ENCODE data around the gene ITGAD. TPM values are rescaled to one million over a fixed set of nuclear protein-coding genes. Genes with fewer than 3 reads are reported as not detected.

The ITGAD gene
- polyA plus RNA-seq, 1 of the 3 experiments (the other 2 are of a cell fraction): not detected

GRCh38 chr16:31467858-31468257 is 74.7 kb downstream of the ITGAD start:
- 82% methylated on average over 5 of the region's 5 CpGs for WGBS (ENCODE audit: low lambda C conversion rate)
- DNase-seq: no peak
- Histone ChIP-seq H3K79me2 (ENCODE audit: insufficient read depth) (peaks cover 23% of the 10 kb centered on the region), H3K9me2 (no peaks in the 10 kb centered on the region), H3K27ac (ENCODE audit: low read depth in 2 of 2, low read length in 1 of 2) (no peak overlapping the region), H3K27me3 (ENCODE audit: insufficient read depth) (no peaks in the 10 kb centered on the region), H2AFZ (ENCODE audit: low read depth) (no peak overlapping the region), H3K4me2 (no peak overlapping the region), H3K9me3 (no peaks in the 10 kb centered on the region), H3K4me1 (ENCODE audit: control insufficient read depth in 1 of 2, insufficient read depth in 2 of 2, low read depth in 1 of 2, low read length in 1 of 2) (peaks cover 0 to 5% of the 10 kb centered on the region in 2 experiments; a peak in 1 of 4 replicates), H3K9ac (no peak overlapping the region), H3K36me3 (replicated peaks in 1 of 2; ENCODE audit: control insufficient read depth in 1 of 2, insufficient read depth in 2 of 2, low read length in 1 of 2) (peaks cover 0 to 13% of the 10 kb centered on the region in 2 experiments), H4K20me1 (ENCODE audit: insufficient read depth) (no peaks in the 10 kb centered on the region), H3F3A (replicated peaks; ENCODE audit: insufficient read depth) (peaks cover 18% of the 10 kb centered on the region), H3K4me3 (ENCODE audit: low read depth in 2 of 2, low read length in 1 of 2) (no peak overlapping the region)
- POLR2A ChIA-PET: interaction anchor here (0.9 kb wide), 1 partner anchor 9 kb away, joined by 3 read pairs; no protein-coding TSS in a partner anchor
- CTCF ChIA-PET: interaction anchor here (5.7 kb wide), 1 partner anchor 8 kb away, joined by 68 read pairs; the partner anchor contains the start of gene ARMC5
- no peak for TF ChIP-seq CHD2 (IDR thresholded peaks at IDR 0.05; ENCODE audit: low read length, partially characterized antibody)

- Histone ChIP-seq H3K27ac (ENCODE audit: low read depth in 2 of 2, low read length in 1 of 2) (peak overlapping the region in 1 of 2 experiments; percentile 94; a peak in 1 of 4 replicates), H3F3A (replicated peaks; ENCODE audit: insufficient read depth) (peaks cover 33% of the 10 kb centered on the region), H3K9ac (peak overlapping the region; percentile 97; the same call in 1 of the 2 replicates), H3K36me3 (replicated peaks in 1 of 2; ENCODE audit: control insufficient read depth in 1 of 2, insufficient read depth in 2 of 2, low read length in 1 of 2) (peaks cover 22% of the 10 kb centered on the region in 2 experiments), H2AFZ (ENCODE audit: low read depth) (no peak overlapping the region), H3K79me2 (ENCODE audit: insufficient read depth) (peaks cover 45% of the 10 kb centered on the region), H3K4me3 (ENCODE audit: low read depth in 2 of 2, low read length in 1 of 2) (peak overlapping the region in 1 of 2 experiments; percentile 81; a peak in 1 of 4 replicates), H3K9me3 (no peaks in the 10 kb centered on the region), H3K4me1 (ENCODE audit: control insufficient read depth in 1 of 2, insufficient read depth in 2 of 2, low read depth in 1 of 2, low read length in 1 of 2) (peaks cover 0 to 12% of the 10 kb centered on the region in 2 experiments; a peak in 1 of 4 replicates), H3K4me2 (peak overlapping the region; percentile 75), H3K27me3 (ENCODE audit: insufficient read depth) (no peaks in the 10 kb centered on the region), H3K9me2 (no peaks in the 10 kb centered on the region), H4K20me1 (ENCODE audit: insufficient read depth) (peaks cover 16% of the 10 kb centered on the region)
- WGBS (ENCODE audit: low lambda C conversion rate): 80% methylated on average over 3 of the region's 3 CpGs
- no peak for TF ChIP-seq RAD21 (IDR thresholded peaks at IDR 0.05; ENCODE audit: low read length)
- TF ChIP-seq, protein P1, sequence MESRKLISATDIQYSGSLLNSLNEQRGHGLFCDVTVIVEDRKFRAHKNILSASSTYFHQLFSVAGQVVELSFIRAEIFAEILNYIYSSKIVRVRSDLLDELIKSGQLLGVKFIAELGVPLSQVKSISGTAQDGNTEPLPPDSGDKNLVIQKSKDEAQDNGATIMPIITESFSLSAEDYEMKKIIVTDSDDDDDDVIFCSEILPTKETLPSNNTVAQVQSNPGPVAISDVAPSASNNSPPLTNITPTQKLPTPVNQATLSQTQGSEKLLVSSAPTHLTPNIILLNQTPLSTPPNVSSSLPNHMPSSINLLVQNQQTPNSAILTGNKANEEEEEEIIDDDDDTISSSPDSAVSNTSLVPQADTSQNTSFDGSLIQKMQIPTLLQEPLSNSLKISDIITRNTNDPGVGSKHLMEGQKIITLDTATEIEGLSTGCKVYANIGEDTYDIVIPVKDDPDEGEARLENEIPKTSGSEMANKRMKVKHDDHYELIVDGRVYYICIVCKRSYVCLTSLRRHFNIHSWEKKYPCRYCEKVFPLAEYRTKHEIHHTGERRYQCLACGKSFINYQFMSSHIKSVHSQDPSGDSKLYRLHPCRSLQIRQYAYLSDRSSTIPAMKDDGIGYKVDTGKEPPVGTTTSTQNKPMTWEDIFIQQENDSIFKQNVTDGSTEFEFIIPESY (IDR thresholded peaks at IDR 0.05; ENCODE audit: borderline replicate concordance, low read depth): no peak
- no peak for TF ChIP-seq RCOR1 (IDR thresholded peaks at IDR 0.05; ENCODE audit: low read length)
- no peak for TF ChIP-seq FOSL2 (IDR thresholded peaks at IDR 0.05; ENCODE audit: borderline replicate concordance, low read depth)
- TF ChIP-seq USF1 (IDR thresholded peaks at IDR 0.05; ENCODE audit: borderline replicate concordance, low read depth): no peak
- no peak for TF ChIP-seq FOXJ3 (CRISPR knock-in tag; IDR thresholded peaks at IDR 0.05)
- no peak for TF ChIP-seq REST (IDR thresholded peaks at IDR 0.05; ENCODE audit: low read depth, low read length)
- no peak for TF ChIP-seq MXI1 (IDR thresholded peaks at IDR 0.05; ENCODE audit: low read depth, low read length)
- TF ChIP-seq GABPA (IDR thresholded peaks at IDR 0.05; ENCODE audit: low read depth): no peak
- no peak for TF ChIP-seq EP300 (IDR thresholded peaks at IDR 0.05; ENCODE audit: borderline replicate concordance in 1 of 2, low read depth in 1 of 2, low read length in 1 of 2)
- no peak for TF ChIP-seq NFIC (IDR thresholded peaks at IDR 0.05; ENCODE audit: borderline replicate concordance)
- TF ChIP-seq SMC3 (IDR thresholded peaks at IDR 0.05; ENCODE audit: low read depth, low read length): no peak
- TF ChIP-seq IRF3 (IDR thresholded peaks at IDR 0.05; ENCODE audit: low read depth, low read length): no peak
- TF ChIP-seq ELF1 (IDR thresholded peaks at IDR 0.05): no peak
- no peak for TF ChIP-seq NRF1 (IDR thresholded peaks at IDR 0.05; ENCODE audit: low read depth, low read length)
- TF ChIP-seq GATA2 (CRISPR knock-in tag; IDR thresholded peaks at IDR 0.05): no peak
- TF ChIP-seq SIN3A (IDR thresholded peaks at IDR 0.05; ENCODE audit: borderline replicate concordance, low read depth, low read length): no peak
- ChIA-PET CTCF (interaction anchor here (0.7 to 5.7 kb wide), 2 partner anchors 11 to 33 kb away, joined by 4 to 68 read pairs; partner anchors contain the start of gene ARMC5), POLR2A (no interaction called here)
- DNase-seq: no peak
Measured at GRCh38 chr16:31470615-31471014, 77.5 kb downstream of the ITGAD start.

All from SK-N-SH (cell line).